Epithelial cell of prostate (primary cell): Measurements from ENCODE around the gene SGMS1.
A peak's percentile ranks its signal among the peaks of the same experiment; 100 is the strongest.
"Not testable (repeated sequence)": the region's sequence is repeated elsewhere in the genome, so short reads cannot be mapped to it uniquely, and the experiment has no call there.

Experiments
- DNase-seq: peaks from one replicate; pipeline ENCODE4 v3.0.0-alpha.2; 2011; ENCODE audit warnings: low read depth, low spot score
- H3K27ac ChIP-seq: fragments of 450-650 bp; 2 replicates; pipeline ENCODE4 v1.5.1; 2017; ENCODE audit warnings: mild to moderate bottlenecking

Gene SGMS1

DNA sequence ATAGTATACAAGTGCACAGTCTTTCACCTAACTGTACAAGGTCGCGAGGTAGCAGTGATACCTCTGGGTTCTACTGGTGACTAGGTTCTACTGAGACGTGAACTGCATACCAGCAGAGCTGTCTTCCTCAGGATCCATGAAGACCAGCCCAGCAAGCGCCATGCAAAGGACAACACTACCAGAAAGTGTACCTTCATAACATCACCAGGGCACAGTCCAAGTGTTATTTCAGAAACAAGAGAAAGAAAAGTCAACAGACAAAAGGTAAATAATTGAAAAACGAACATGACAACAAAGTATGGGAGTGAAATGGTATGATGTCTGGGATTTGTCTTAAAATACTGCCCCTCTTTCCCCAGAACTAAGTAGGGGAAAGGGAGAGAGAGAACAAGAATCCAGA is 231.3 kb downstream of the SGMS1 start:
- no peak overlapping the region for H3K27ac ChIP-seq

DNA sequence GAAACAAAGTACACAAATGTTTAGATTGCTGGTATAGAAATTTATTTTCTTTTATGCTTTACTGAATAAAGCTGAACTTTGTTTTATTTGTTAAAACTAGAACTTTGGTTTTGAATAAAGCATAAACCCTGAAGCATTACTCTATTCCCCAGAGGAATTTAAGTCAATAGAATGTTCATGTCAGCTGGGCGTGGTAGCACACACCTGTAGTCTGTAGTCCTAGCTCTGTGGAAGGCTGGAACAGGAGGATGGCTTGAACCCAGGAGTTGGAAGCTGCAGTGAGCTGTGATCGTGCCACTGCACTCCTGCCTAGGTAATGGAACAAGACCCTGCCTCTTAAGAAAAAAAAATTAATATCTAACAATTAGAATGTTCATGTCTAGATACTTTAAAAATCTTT is 233.5 kb downstream of the SGMS1 start:
- DNase-seq, result no peak
- H3K27ac ChIP-seq, result no peak overlapping the region

More for the DNA sequence above, 231.3 kb downstream of the SGMS1 start:
- DNase-seq, result no peak

DNA sequence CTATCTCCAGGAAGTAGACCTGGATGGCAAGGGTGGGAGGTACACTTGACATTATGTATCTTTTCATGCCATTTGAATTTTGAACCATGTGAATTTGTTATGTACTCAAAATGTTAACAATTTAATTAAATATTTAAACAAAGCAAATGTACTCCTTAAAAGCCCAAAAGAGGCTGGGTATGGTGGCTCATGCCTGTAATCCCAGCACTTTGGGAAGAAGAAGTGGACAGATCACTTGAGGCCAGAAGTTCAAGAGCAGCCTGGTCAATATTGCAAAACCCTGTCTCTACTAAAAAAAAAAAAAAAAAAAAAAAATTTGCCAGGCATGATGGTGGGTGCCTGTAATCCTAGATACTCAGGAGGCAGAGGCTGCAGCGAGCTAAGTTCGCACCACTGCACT is 235.6 kb downstream of the SGMS1 start:
- DNase-seq, result no peak
- H3K27ac ChIP-seq, result no peak overlapping the region

DNA sequence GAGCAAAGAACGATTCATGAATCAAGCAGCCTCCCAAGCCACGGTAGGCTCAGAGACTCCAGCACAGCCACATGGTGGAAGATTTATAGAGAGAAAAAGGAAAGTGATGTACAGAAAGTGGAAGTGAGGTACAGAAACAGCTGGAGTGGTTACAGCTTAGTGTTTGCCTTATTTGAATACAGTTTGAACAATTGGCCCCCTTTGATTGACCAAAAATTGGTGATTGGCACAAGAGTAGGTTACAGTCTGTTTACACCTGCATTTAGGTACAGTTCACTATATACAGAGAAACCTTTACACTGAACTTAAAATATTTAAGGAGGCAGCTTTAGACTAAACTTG is 236.1 kb downstream of the SGMS1 start:
- no peak overlapping the region for H3K27ac ChIP-seq
- DNase-seq, result no peak

DNA sequence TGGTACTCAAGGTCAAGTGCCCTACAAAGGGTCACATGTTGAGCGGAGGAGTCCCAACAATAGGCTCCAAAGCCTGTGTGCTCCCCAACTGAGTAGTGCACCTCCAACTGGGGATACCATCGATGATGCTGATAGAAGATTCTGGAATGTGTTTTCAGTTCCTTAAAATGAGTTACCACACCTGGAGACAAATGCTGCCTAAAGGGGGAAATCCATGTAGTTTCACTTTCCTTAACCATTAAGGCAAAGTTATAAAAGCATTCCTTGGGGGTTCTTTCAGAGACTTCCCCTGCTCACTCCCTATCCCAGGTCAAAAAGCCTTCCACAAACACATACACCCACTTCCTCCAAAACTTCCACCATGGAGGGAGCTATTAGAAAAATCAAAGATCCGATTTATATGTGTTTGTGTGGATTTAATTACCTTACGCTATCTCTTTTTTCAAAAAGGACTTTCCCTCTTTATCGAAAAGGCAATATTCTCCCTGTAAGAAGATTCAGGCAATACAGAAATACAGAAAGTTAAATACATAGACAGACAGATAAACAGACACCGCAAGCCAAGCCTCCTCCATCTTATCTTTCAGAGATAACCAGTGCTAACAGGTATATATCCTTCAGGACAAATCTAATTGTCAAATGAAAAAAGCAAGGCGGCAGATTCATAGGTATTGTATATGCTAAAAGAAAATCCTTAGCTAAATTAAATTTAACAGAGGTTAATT is 236.6 kb downstream of the SGMS1 start:
- H3K27ac ChIP-seq, result no peak overlapping the region
- DNase-seq, result no peak

DNA sequence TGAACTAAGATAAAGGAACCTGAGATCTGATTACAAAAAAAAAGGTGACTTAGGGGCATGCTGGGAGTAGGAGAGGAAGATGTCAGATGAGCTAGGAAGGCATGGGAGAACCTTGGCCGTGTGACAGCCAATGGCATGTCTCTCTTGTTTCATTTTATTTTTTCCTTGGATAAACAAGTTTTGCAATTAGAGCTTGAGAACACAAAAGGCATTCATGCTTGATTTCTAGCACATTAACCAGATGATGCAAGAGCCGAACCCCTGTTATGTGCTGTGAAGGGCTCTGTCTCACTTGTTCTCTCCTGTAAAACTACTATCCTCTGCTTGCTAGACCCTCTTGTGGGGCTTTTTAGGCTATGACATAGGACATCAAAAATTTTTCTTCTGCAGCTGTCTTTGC is 238.1 kb downstream of the SGMS1 start:
- no peak for DNase-seq
- no peak overlapping the region for H3K27ac ChIP-seq

DNA sequence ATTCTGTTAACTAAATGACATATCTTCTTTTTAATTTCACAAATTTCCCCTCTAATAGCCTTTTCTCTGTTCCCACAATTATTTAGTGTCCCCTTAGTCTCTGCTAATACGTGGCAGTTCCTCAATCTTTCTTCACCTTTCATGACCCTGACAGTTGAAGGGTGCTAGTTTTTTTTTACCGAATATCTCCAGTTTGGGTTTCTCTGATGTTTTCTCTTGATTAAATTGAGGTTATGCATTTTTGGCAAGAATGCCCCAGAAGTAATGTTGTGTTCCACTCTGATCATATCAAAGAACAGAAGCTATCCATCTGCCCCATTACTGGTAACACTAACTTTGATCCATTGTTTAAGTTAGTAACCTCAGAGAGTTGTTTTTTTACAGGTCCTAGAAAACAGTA is 238.9 kb downstream of the SGMS1 start:
- H3K27ac ChIP-seq, result no peak overlapping the region
- no peak for DNase-seq

DNA sequence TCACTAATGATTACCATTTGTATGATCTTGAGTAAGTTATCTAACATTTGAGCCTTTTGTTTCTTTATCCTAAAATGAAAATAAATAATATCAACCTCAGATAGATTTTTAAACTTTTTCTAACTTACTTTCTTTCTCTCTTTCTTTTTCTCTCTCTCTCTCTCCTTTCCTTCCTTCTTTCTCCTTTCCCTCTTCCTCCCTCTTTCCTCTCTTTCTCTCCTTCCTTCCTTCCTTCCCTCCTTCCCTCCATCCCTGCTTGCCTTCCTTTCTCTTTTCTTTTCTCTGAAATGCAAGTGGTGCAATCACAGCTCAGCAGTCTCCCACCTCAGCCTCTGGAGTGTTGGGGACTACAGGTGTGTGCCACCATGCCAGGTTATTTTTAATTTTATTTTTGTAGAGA is 239.5 kb downstream of the SGMS1 start:
- no peak for DNase-seq
- H3K27ac ChIP-seq, result no peak overlapping the region

DNA sequence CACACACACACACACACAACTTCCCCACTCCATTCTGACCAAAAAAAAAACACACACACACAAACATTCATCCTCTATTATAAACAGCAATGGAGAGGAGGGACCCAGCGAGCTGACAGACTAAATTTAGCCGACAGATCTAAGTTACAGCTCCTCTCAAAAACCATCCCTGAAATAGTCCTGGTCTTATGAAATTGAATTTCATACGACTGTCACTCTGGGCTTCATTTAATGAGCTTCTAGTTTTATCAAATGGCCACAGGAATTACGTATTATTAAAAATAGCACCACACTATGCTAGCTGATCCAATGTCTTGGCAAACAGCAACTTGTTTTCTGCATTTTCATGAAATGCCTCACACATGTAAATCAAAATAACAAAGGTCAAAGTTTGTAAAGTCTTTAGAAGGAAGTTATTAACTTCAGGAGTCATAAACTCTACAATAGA is 241.2 kb downstream of the SGMS1 start:
- DNase-seq, result no peak
- no peak overlapping the region for H3K27ac ChIP-seq

DNA sequence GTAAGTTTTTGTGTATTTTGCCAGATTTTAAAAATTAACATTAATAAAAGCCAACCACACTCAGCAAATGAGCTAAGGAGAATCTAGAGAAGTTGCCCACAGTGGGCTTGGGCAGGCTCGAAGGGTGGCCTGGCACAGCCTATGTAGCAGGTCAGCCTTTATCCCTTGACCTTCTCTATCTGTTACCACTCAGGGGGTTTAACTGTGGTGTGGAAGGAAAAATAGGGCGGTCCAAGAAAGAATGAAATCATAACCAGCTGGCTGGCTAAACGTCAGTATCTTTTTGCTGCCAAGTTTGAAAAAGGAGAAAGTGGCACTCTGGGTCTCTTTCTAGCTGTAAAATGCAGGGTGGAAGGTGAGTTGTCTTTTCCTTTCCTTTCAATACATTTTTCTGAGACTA is 242.1 kb downstream of the SGMS1 start:
- H3K27ac ChIP-seq, result no peak overlapping the region
- no peak for DNase-seq

DNA sequence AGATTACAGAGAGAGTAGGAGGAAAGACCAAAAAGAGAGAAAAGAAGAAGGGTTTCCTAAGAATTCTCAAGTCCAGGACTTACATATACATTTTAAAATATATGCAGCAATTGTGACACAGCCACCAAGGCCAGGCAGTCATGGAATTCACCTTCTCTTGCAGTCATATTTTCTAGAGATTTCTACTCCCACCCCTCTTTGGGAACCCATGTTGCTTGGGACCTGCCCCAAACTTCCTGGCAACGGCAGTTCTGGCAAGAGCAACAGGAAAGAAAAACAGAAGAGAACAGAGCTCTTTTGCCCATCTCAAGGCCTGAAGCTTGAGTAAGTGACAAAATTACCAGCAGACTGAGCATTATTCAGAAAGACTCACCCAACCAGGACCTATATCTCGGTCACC is 244.1 kb downstream of the SGMS1 start:
- DNase-seq, result no peak
- no peak overlapping the region for H3K27ac ChIP-seq

DNA sequence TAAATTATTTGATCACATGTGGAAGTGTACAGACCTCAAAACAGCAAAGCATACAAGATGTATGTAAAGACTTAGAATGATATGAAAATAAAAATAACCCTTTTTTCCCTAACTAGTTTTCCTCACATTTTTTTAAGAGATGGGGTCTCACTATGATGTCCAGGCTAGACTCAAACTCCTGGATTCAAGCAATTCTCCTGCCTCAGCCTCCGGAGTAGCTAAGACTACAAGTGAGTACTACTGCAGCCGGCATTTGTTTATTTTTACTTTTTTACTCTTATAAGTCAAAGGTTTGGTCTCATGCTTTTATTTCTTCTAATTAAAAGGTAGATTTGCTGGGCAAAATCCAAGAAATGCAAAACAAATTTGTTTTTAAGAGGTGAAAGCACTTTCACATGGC is 248.0 kb downstream of the SGMS1 start:
- H3K27ac ChIP-seq, result peak overlapping the region; percentile 52
- no peak for DNase-seq

DNA sequence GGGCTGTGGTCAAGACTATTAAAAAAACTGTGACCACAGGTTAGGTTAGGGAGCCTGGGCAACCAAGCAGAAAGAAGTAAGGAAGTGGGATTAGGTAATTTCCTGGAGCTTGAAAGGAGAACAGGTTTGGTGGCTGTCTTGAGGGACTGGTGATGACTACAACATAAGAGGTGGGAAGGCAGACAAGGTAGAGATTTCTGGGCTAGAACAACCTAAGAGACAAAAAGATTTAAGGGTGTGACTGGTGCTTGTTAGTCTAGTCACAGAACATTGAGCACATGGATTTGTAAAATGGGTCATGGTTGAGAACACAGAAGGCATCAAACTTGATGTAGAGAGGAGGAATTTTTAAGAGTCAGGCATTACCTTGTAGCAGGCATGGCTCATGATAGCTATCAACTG is 248.7 kb downstream of the SGMS1 start:
- peak; percentile 77 for DNase-seq
- H3K27ac ChIP-seq, result peak overlapping the region; percentile 52

DNA sequence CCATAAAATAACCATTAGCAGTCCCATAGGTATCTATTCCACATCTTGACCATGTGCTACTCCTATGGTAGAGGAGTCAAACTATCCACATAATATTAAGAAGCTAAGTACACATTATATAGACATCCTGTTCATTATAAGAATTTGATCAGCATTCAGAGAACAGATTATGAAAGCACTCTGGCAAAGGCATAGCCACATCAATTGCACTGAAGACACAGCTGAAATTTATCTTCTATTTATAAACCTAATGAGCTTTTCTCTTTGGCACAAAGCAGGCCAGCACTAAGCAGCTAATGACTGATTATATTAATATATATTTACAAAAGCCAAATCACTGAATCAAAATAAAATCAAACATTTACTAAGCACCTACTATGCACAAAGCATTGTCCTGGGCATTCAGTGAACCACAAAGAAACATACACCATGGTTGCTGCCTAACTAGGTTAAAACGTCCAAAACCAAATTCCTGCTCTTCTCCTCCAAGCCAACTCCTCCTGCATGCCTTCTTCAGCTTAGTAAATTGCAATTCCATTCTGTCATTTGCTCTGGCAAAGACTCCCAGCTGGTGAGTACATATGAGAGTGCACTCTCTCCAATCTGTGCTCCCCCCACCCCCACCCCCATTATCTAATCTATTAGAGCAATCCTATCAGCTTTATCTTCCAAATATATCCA is 249.8 kb downstream of the SGMS1 start:
- H3K27ac ChIP-seq, result peak overlapping the region; percentile 52
- DNase-seq, result no peak

DNA sequence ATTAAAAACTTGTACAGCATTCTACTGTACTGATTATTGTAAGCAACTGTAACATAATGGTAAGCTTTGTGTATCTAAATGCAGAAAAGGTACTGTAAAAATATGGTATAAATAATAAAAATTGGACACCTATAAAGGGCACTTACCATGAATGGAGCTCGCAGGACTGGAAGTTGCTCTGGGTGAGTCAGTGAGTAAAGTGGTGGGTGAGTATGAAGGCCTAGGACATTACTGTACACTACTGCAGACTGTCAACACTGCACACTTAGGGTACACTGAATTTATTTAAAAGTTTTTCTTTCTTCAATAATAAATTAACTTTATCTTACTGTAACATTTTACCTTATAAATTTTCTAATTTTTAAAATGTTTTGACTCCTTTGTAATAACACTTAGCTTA is 253.8 kb downstream of the SGMS1 start:
- no peak overlapping the region for H3K27ac ChIP-seq
- no peak for DNase-seq

DNA sequence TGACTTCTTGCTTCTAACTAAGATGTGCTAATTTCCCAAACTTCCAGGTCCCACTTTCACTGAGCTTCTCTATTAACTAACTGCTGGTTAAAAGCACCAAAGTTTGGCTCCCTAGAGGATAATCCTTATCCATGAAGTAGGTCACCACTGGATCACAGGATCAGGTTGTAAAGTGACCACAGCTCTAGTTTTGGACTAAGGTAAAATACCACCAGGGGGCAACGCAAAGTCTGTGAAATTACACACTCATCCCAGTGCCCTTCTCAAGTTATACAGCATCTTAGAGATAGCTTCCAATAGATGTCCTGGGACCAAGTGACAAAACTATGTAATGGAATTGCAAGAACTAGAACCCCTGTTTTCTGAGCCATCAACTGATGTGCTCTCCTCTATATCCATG is 256.0 kb downstream of the SGMS1 start:
- no peak overlapping the region for H3K27ac ChIP-seq
- DNase-seq, result no peak

DNA sequence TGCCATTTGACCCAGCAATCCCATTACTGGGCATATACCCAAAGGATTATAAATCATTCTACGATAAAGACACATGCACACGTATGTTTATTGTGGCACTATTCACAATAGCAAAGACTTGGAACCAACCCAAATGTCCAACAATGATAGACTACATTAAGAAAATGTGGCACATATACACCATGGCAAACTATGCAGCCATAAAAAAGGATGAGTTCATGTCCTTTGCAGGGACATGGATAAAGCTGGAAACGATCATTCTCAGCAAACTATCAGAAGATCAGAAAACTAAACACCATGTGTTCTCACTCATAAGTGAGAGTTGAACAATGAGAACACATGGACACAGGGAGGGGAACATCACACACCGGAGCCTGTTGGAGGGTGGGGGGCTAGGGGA is 257.3 kb downstream of the SGMS1 start:
- H3K27ac ChIP-seq, DNase-seq: not testable (repeated sequence)

DNA sequence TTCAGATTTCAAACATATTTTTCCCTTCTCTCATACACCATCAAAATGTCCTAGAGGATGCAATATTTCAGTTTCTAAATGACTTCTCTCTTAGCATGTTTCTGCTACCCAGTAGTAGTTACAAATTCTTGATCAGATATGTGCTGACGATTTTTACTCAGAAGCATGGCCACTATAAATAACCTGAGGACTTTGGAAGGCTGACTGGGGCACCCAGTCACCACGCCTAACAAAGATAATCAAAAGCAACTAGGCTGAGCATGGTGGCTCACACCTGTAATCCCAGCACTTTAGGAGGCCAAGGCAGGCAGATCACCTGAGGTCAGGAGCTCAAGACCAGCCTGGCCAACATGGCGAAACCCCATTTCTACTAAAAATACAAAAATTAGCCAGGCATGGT is 259.0 kb downstream of the SGMS1 start:
- not testable (repeated sequence) for H3K27ac ChIP-seq, DNase-seq

DNA sequence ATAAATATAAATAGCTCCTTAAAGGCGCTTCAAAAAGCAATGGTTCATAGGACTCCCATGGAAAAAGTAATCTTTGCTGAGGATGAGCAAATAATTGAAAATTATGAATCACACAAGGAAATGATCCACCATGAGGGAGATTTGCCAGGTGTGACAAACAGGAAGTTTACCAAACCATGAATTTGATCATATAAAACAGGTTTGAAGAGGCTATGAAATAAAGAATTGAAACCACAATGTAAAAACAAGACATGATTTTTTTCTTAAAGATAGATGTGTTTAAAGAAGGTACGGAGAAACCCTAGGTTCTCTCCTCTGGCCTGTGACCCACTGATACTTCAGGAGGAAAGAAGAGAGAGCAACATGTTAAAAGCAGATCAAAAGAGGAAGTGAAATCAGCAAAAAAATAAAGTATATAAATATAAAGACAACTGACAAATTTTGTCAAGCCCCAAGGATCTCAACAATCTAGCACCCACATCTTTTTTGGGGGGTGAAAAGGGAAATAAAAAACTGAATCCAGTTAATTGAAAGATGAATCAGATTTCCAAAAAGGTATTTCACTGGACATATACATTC is 261.1 kb downstream of the SGMS1 start:
- peak overlapping the region; percentile 83 for H3K27ac ChIP-seq
- peak; percentile 66 for DNase-seq

DNA sequence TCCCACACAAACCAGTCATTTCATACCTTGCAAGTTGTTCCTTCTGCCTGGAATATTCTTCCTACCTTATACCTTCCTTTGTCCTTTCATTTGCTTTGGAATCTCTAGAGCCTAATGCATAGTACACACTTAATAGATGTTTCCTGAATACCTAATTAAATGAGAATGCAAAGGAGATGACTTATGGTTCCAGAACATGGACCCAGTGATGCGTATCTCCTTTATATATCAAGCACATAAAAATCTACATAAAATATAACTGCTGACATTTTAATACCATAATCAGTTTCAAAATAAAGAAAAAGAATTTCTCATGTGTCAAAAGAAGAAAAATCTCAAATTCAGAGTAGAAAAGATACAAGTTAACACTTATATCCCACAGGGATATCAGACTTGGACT is 261.8 kb downstream of the SGMS1 start:
- peak overlapping the region; percentile 83 for H3K27ac ChIP-seq
- no peak for DNase-seq

DNA sequence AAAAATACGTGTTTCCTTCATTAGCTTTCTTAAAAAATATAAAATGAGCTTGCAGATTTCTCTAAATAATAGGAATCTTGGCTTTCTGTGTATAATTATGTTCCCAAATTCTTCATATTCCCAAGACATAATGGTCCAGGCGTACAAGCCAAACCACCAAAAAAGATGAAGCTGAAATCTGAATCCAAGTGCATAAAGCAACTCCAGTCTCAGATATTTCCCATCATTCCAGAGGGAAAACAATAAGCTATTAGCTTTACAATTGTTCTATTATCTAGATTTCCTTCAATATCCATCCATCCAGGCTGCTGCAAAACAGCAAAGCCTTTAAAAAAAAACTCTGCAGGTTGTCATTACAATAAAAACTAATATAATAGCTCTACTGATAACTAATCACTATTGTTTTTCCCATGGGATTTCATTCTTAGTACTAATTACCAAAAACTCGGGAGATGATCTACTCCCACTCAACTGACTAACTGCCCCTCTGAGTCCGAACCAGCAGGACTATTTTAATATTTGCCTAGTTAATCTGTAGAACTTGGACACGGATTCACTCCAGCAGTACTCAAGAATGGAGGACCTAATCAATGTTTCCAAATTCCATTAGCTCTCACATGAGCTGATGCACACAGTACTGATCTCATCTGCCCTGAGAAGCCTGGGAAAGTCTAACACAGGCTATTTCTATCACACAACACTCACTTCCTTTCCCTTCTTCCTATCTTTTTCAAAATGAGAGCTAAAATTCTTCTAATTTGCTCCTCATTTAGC is 263.5 kb downstream of the SGMS1 start:
- DNase-seq, result no peak
- H3K27ac ChIP-seq, result no peak overlapping the region
